Measurements from ENCODE around the gene ZNF438. TPM values are rescaled to one million over a fixed set of nuclear protein-coding genes. Genes with fewer than 3 reads are reported as not detected.
A peak's percentile ranks its signal among the peaks of the same experiment; 100 is the strongest.

Gene ZNF438
- total and polyA plus RNA-seq, 2 donors = 8.6 to 11.5 TPM

DNA sequence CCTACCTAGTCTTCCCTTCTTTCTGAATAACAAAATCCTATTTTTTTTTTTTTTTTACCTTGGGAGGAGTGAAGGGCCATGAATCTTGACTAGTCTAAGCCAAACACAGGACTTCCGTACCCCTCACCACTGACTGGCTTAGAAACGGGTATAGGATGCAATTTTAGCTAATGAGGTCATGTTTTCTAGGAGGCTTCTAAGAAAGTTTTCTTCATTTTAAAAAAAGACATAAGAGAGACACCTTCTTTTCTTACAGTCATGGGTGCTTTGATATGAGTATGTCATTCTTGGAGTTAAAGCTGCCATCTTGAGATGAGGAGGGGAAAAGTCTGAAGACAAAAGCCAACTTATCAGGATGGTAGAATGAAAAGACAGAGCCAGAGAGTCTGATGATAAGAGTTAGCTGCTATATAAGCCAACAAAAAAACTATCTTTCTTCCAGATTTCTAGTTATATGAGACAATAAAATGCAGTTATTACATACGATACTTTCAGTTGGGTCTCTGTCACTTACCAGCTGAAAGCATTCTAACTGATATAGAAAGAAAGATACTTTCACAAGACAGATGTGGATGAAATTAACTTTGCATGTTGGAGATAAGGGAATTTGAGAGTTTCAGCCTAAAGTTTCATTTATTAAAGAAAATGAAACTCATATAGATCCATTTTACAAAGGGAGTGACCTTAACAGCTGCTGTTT lies 34.0 kb downstream of the ZNF438 start:
- Histone ChIP-seq H3K27ac (ENCODE audit: low read depth) (no peak overlapping the region), H3K36me3 (ENCODE audit: insufficient read depth) (no peaks in the 10 kb centered on the region), H3K4me3 (ENCODE audit: low read depth, low read length) (no peak overlapping the region), H3K4me1 (ENCODE audit: insufficient read depth) (no peaks in the 10 kb centered on the region)
- WGBS = 77% methylated on average over 3 of the region's 3 CpGs
- peak; percentile 42 for DNase-seq (ENCODE audit: extremely low spot score)

DNA sequence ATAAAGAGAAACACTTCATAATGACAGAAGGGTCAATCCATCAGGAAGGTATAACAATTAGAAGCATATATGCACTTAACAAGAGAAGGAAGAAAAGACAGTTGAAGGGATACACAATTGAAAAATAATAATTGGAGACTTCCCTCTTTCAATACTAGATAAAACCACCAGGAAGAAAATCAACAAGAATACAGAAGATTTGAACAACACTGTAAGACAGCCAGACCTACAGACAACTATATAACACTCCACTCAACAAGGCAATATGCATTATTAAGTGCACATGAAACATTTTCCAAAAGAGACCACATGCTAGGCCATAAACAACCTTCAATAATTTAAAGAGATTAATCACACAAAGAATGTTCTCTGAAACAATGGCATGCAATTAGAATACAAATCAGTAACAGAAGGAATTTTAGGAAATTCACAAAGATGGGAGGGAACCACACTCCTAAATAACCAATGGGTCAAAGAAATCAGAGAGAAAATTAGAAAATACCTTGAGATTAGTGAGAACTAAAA lies 35.1 kb downstream of the ZNF438 start:
- H3K4me3 ChIP-seq (ENCODE audit: low read depth, low read length) = no peak overlapping the region
- H3K36me3 ChIP-seq (ENCODE audit: insufficient read depth) = no peaks in the 10 kb centered on the region
- H3K4me1 ChIP-seq (ENCODE audit: insufficient read depth) = no peaks in the 10 kb centered on the region
- DNase-seq (ENCODE audit: extremely low spot score) = no peak
- no peak overlapping the region for H3K27ac ChIP-seq (ENCODE audit: low read depth)

DNA sequence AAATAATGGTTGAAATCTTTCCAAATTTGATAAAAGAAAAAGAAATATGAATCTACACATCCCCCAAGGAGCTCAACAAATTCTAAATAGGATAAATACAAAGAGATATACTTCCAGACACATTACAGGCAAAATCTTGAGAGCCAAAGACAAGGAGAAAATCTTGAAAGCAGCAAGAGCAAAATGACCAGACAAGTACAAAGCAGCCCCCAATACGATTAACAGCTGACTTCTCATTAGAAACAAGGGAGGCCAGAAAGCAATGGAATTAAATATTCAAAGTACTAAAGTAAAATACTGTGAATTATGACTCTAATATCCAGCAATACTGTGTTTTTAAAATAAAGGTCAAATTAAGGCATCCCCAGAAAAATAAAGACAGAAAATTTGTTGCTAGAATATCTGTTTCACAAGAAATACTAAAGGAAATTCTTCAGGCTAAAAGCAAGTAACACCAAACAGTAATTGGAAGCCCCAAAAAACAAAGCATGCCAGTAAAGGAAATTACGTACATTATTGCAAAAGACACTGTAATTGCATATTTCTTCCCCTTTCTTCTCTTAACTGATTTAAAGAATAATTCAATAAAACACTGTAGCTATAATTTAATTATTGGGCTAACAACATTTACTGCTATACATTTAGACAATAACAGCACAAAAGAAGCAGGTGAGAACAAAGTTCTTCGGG lies 36.4 kb downstream of the ZNF438 start:
- H3K27ac ChIP-seq (ENCODE audit: low read depth) = no peak overlapping the region
- no peaks in the 10 kb centered on the region for H3K4me1 ChIP-seq (ENCODE audit: insufficient read depth)
- H3K4me3 ChIP-seq (ENCODE audit: low read depth, low read length) = no peak overlapping the region
- no peaks in the 10 kb centered on the region for H3K36me3 ChIP-seq (ENCODE audit: insufficient read depth)
- 96% methylated on average over 3 of the region's 3 CpGs for WGBS
- DNase-seq (ENCODE audit: extremely low spot score) = no peak

DNA sequence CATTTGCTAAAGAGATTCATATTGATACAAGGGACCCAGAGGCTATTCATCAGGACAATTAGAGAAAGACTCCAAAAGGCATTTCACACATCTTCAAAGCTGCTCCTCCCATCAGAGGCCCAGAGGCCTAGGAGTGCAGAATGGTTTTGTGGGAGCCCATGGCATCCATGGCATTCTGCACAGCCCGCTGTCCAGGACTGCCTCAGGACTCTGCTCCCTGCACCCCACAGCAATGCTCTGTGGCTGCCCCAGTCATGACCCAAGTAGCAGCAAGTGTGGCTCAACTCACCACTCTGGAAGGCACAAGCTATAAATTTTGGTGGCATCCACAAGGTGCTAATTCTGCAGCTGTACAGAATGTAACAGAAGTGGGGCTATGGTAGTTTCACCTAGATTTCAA lies 38.5 kb downstream of the ZNF438 start:
- Histone ChIP-seq H3K27ac (ENCODE audit: low read depth) (no peak overlapping the region), H3K4me1 (ENCODE audit: insufficient read depth) (no peaks in the 10 kb centered on the region), H3K4me3 (ENCODE audit: low read depth, low read length) (no peak overlapping the region), H3K36me3 (ENCODE audit: insufficient read depth) (no peaks in the 10 kb centered on the region)
- WGBS = 97% methylated on average over 1 of the region's 1 CpG
- DNase-seq (ENCODE audit: extremely low spot score) = no peak

DNA sequence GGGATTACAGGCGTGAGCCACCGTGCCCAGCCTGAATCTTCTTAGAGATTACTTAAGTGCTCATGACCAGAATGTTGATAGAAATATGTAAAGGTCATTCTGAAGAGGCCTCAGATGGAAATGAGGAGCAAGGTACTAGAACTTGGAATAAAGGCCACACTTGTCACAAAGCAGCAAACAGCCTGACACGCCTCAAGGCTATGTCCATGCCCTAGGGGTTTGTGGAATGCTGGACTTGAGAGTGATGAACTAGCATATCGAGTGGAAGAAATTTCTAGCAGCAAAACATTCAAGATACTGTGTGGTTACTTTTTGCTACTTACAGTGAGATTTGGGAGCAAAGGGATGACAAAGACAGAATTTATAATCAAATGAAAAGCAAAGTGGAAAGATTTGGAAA lies 39.0 kb downstream of the ZNF438 start:
- 77% methylated on average over 4 of the region's 4 CpGs for WGBS
- H3K36me3 ChIP-seq (ENCODE audit: insufficient read depth) = no peaks in the 10 kb centered on the region
- no peak overlapping the region for H3K27ac ChIP-seq (ENCODE audit: low read depth)
- H3K4me1 ChIP-seq (ENCODE audit: insufficient read depth) = no peaks in the 10 kb centered on the region
- no peak overlapping the region for H3K4me3 ChIP-seq (ENCODE audit: low read depth, low read length)
- no peak for DNase-seq (ENCODE audit: extremely low spot score)

DNA sequence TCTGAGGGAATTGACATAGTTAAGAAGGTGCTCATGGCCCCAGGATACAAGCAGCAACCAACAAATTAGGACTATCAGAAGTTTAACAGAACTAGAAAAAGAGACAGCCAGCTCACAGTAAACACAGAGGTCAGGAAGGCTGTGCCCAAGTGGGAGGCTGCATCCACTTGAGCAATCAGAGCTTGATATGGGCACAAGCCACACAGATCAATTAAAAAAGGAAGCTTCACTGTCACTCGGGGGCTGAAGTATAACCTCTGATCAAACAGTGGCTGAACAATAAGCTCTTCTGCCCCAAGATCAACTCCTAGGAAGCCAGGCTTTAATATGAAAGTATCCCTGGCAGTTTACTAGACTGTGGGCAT lies 40.0 kb downstream of the ZNF438 start:
- Histone ChIP-seq H3K4me1 (ENCODE audit: insufficient read depth) (no peaks in the 10 kb centered on the region), H3K27ac (ENCODE audit: low read depth) (no peak overlapping the region), H3K36me3 (ENCODE audit: insufficient read depth) (no peaks in the 10 kb centered on the region), H3K4me3 (ENCODE audit: low read depth, low read length) (no peak overlapping the region)
- 85% methylated on average over 1 of the region's 1 CpG for WGBS
- DNase-seq (ENCODE audit: extremely low spot score) = no peak

DNA sequence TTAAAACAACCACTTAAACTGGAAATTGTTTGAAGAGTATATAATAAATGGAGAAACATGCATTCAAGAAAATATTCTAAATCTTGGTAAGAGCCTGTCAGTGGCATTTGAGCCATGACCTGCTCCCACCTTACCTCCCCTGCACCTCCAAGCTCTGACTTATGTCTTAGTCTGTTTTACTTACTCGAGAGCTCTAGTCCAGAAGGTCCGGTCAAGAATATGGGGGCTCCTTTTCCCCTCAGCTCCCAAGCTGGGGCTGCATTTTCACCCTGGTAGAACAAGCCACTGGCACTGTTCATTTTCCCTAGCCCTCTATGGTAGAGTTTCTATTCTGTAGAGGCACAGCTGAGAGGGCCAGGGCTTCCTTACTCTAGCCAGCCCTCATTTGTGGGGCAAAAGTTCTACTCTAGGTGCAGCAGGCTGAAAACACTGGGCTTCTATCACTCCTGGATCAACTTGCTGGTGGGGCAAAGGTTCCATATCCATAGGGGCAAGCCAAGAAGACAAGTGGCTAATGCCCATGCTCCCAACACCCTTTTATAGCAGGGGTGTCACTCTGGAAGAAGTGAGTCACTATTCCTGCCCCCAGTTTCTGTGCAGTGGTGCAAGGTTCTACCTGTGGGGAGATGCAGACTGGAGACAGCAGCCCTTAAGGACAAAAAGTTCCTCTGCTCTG lies 40.6 kb downstream of the ZNF438 start:
- WGBS = 95% methylated on average over 2 of the region's 2 CpGs
- Histone ChIP-seq H3K36me3 (ENCODE audit: insufficient read depth) (no peaks in the 10 kb centered on the region), H3K4me1 (ENCODE audit: insufficient read depth) (no peaks in the 10 kb centered on the region), H3K27ac (ENCODE audit: low read depth) (no peak overlapping the region), H3K4me3 (ENCODE audit: low read depth, low read length) (no peak overlapping the region)
- DNase-seq (ENCODE audit: extremely low spot score) = no peak

DNA sequence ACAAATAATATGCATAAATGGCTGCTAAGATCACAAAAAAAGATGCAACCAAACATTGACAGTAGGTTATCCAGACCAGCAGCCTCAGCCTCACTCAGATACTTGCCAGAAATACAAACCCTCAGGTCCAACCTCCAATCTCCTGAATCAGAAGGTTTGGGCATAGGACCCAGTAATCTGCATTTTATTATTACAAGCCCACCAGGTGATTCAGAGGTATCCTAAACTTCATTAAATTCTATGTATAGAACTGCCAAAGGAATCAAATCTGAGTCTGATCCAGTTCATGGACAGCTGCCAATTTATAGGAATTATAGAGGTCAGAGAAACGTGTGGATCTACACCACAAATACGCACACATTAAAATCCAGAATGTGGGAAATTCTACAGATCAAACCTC lies 41.3 kb downstream of the ZNF438 start:
- Histone ChIP-seq H3K36me3 (ENCODE audit: insufficient read depth) (no peaks in the 10 kb centered on the region), H3K4me1 (ENCODE audit: insufficient read depth) (no peaks in the 10 kb centered on the region), H3K27ac (ENCODE audit: low read depth) (no peak overlapping the region), H3K4me3 (ENCODE audit: low read depth, low read length) (no peak overlapping the region)
- 89% methylated on average over 2 of the region's 2 CpGs for WGBS
- no peak for DNase-seq (ENCODE audit: extremely low spot score)

DNA sequence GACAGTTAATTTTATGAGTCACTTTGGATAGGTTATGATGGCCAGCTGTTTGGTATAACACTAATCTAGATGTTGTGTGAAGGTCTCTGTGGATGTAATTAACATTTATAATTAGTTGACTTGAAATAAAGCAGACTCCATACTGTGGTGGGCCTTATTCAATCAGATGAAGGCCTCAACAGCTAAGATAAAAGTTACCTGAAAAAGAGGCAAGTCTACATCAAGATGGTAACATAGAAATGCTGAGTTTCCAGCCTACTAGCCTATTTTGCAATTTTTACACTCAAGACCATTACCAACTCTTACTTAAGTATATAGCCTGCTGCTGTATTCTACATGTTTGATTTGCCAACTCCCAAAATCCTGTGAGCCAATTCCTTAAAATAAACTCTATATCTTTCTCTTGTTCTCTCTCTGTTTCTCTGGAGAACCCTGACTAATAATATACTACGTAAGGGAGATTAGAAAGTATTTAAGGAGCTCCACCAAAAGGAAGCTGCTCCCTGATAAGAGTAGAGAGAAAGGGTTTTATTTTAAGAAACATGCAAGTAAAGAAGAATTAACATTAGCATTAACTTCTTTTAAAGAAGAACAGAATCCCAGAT lies 42.7 kb downstream of the ZNF438 start:
- DNase-seq (ENCODE audit: extremely low spot score) = no peak

DNA sequence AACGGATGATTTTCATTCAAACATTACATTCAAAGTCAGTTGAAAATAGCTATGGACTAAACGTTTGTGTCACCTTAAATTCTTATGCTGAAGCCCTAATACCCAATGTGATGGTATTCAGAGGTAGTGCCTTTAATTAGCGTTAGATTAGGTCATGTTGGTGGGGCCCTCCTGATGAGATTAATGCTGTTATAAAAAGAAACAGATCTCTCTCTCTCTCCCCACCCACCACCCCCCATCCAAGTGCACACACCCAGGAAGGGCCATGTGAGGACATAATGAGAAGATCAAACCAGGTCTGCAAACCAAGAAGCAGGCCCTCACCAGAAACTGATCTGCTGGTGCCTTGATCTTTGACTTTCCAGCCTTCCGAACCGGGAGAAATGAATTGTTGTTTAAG lies 44.2 kb downstream of the ZNF438 start:
- no peak for DNase-seq (ENCODE audit: extremely low spot score)
- no peak overlapping the region for H3K27ac ChIP-seq (ENCODE audit: low read depth)
- no peaks in the 10 kb centered on the region for H3K36me3 ChIP-seq (ENCODE audit: insufficient read depth)
- H3K4me3 ChIP-seq (ENCODE audit: low read depth, low read length) = no peak overlapping the region
- no peaks in the 10 kb centered on the region for H3K4me1 ChIP-seq (ENCODE audit: insufficient read depth)
- 69% methylated on average over 5 of the region's 5 CpGs for WGBS

More for the DNA sequence above, 42.7 kb downstream of the ZNF438 start:
- Histone ChIP-seq H3K27ac (ENCODE audit: low read depth) (no peak overlapping the region), H3K4me3 (ENCODE audit: low read depth, low read length) (no peak overlapping the region), H3K4me1 (ENCODE audit: insufficient read depth) (no peaks in the 10 kb centered on the region), H3K36me3 (ENCODE audit: insufficient read depth) (no peaks in the 10 kb centered on the region)
- WGBS = 13% methylated on average over 1 of the region's 1 CpG

DNA sequence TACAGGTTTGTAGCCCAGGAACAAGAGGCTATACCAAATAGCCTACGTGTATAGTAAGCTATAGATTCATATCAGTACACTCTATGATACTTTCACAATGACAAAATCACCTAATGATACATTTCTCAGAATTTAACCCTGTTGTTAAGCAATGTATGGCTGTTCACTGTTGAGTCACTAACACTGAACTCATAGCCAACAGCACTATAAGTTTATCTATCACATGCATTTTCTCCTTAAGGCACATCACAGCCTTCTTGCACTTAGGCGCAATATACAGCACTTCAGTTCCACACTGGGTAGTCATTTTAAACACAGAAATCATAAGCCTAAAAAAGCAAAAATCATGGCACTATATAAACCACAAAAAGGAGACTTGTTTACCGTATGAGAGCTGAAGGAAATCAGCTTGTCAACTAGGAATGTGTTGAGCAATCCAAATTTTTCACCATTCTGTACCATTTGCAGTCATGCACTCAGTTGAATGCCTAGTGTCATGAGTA lies 45.6 kb downstream of the ZNF438 start:
- no peaks in the 10 kb centered on the region for H3K36me3 ChIP-seq (ENCODE audit: insufficient read depth)
- no peak overlapping the region for H3K4me3 ChIP-seq (ENCODE audit: low read depth, low read length)
- WGBS = 62% methylated on average over 3 of the region's 3 CpGs
- DNase-seq (ENCODE audit: extremely low spot score) = no peak
- no peak overlapping the region for H3K27ac ChIP-seq (ENCODE audit: low read depth)
- no peaks in the 10 kb centered on the region for H3K4me1 ChIP-seq (ENCODE audit: insufficient read depth)

DNA sequence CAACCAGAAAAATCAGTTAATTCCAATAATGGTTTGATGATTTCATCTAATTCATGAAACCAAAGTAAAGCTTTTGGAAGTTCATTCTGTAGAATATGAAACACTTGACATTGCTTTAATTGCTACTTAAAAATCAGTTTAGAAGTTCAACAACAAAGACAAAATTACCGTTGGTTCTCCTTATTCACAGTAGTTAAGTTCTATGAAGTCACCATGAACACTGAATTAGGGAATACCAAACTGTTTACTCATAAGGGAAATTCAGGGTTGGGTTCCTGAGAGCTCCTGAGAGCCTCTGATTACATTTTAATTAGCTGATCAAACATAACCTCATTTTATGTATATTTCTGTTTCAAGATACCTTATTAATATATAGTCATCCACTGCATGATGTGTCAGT lies 46.2 kb downstream of the ZNF438 start:
- no peak overlapping the region for H3K27ac ChIP-seq (ENCODE audit: low read depth)

DNA sequence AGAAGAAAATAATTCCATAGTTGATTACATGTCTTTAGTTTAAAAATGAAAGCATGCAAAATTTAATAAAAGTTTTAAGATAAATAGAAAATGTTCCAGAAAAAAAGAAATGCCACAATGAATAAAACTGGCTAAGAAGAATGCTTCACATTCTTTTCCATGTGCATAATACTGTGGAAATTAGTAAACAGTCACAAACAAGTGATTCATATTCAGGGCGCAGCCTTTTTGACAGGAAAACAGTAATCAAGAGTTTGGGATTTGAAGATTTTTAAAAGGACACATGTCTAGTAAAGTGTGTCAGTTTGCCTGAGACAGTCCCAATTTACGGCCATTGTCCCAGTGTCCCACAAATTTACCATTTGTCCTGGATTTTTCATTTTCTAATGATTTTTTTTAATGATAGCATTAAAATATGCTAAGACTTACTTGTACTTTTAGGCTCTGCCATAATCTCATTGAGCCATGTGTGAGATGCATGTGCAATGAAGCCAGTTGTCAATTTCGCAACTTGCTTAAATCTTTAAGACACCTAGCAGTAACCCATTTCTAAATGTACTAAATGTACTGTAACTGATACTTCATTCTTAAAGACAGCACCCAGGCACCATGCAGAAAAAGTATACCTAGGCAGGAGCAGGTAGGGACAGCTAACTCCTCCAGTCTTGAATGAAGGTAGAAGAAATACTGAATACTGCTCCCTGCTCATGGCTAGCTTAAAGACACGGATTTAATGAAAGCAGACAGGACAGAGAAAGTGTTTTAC lies 46.9 kb downstream of the ZNF438 start:
- no peak for DNase-seq (ENCODE audit: extremely low spot score)
- no peak overlapping the region for H3K4me3 ChIP-seq (ENCODE audit: low read depth, low read length)
- WGBS = 83% methylated on average over 4 of the region's 4 CpGs
- no peaks in the 10 kb centered on the region for H3K36me3 ChIP-seq (ENCODE audit: insufficient read depth)
- H3K27ac ChIP-seq (ENCODE audit: low read depth) = no peak overlapping the region
- no peaks in the 10 kb centered on the region for H3K4me1 ChIP-seq (ENCODE audit: insufficient read depth)

More for the DNA sequence above, 46.2 kb downstream of the ZNF438 start:
- Histone ChIP-seq H3K4me3 (ENCODE audit: low read depth, low read length) (no peak overlapping the region), H3K4me1 (ENCODE audit: insufficient read depth) (no peaks in the 10 kb centered on the region), H3K36me3 (ENCODE audit: insufficient read depth) (no peaks in the 10 kb centered on the region)
- DNase-seq (ENCODE audit: extremely low spot score) = no peak
- 80% methylated on average over 1 of the region's 1 CpG for WGBS
